ENCODE data around the gene ABI3BP. TPM values are rescaled to one million over a fixed set of nuclear protein-coding genes. Genes with fewer than 3 reads are reported as not detected.
"Not testable (repeated sequence)": the region's sequence is repeated elsewhere in the genome, so short reads cannot be mapped to it uniquely, and the experiment has no call there.

Gene ABI3BP
- total and polyA plus RNA-seq, 2 donors (not counting 1 experiment from before 2014, with no cell fraction given) = 4.8 to 62.9 TPM

DNA sequence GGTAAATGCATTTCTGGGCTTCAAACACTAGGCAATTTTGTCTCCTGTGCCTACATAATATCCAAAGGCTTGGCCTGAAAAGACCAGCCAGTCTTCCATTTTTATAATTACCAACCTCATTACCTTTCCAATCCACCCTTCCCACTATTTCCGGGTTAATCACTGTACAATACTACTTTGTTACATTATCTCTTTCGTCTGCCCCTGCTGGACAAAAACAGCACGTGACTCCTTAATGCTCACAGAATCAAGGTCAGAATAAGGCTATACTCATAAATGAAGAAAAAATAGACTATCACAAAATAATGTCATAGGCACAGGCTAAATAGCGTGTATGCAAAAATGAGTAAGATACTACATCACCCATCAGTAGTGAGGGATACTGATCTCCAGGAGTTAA is 40.1 kb downstream of the ABI3BP start:
- H3K27me3 ChIP-seq (ENCODE audit: control insufficient read depth, insufficient read depth, low read length) = no peaks in the 10 kb centered on the region
- H4K20me1 ChIP-seq (ENCODE audit: control insufficient read depth, extremely low read depth, insufficient read depth, low read length) = no peaks in the 10 kb centered on the region
- no peak overlapping the region for H2AFZ ChIP-seq (ENCODE audit: low read length)
- no peaks in the 10 kb centered on the region for H3K36me3 ChIP-seq (ENCODE audit: control insufficient read depth, insufficient read depth, low read length)
- no peaks in the 10 kb centered on the region for H3K9me3 ChIP-seq (ENCODE audit: control insufficient read depth, insufficient read depth, low read depth, low read length)
- TF ChIP-seq, protein P1, sequence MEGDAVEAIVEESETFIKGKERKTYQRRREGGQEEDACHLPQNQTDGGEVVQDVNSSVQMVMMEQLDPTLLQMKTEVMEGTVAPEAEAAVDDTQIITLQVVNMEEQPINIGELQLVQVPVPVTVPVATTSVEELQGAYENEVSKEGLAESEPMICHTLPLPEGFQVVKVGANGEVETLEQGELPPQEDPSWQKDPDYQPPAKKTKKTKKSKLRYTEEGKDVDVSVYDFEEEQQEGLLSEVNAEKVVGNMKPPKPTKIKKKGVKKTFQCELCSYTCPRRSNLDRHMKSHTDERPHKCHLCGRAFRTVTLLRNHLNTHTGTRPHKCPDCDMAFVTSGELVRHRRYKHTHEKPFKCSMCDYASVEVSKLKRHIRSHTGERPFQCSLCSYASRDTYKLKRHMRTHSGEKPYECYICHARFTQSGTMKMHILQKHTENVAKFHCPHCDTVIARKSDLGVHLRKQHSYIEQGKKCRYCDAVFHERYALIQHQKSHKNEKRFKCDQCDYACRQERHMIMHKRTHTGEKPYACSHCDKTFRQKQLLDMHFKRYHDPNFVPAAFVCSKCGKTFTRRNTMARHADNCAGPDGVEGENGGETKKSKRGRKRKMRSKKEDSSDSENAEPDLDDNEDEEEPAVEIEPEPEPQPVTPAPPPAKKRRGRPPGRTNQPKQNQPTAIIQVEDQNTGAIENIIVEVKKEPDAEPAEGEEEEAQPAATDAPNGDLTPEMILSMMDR (conservative IDR thresholded peaks at IDR 0.05 in 1 of 2, IDR thresholded peaks at IDR 0.05 in 1 of 2; ENCODE audit: low read depth in 1 of 2, low read length in 2 of 2) = no peak
- TF ChIP-seq EZH2 (IDR thresholded peaks at IDR 0.05; ENCODE audit: low read length, missing control alignments) = no peak
- no peaks in the 10 kb centered on the region for H3K79me2 ChIP-seq (ENCODE audit: control insufficient read depth, insufficient read depth, low read length)
- no peak overlapping the region for H3K27ac ChIP-seq (ENCODE audit: insufficient read depth, low read length)
- H3K4me3 ChIP-seq (replicated peaks in 1 of 4; ENCODE audit: control extremely low read depth in 1 of 4, insufficient read depth in 1 of 4, low read depth in 3 of 4, low read length in 4 of 4) = no peak overlapping the region
- DNase-seq (ENCODE audit: low read depth in 2 of 2) = no peak
- peaks cover 3% of the 10 kb centered on the region for H3K4me1 ChIP-seq (ENCODE audit: control insufficient read depth, extremely low read depth, insufficient read depth, low read length)
- H3K4me2 ChIP-seq (ENCODE audit: extremely low read depth, insufficient read depth, low read length) = no peak overlapping the region
- no peak overlapping the region for H3K9ac ChIP-seq (ENCODE audit: insufficient read depth, low read length)

DNA sequence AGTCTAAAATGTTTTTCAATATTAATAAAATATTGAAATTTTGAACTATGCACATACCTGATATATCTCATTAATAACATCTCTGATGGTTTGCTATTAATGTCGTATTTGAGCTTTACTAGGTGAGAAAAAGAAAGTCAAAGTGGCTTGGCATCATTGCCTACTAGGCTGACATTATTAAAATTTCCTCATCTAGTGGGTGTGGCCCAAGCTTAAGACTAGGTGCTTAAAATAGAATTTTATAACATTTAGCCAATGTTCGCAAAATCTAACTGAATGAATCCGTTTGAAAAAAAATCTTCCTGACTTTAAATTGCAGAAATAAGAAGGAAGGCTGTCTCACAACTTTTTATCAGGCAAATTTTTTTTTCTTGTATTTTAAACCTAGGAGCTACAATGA is 46.1 kb downstream of the ABI3BP start:
- Histone ChIP-seq H3K4me1 (ENCODE audit: control insufficient read depth, extremely low read depth, insufficient read depth, low read length) (no peaks in the 10 kb centered on the region), H3K27me3 (ENCODE audit: control insufficient read depth, insufficient read depth, low read length) (no peaks in the 10 kb centered on the region), H4K20me1 (ENCODE audit: control insufficient read depth, extremely low read depth, insufficient read depth, low read length) (no peaks in the 10 kb centered on the region), H3K27ac (ENCODE audit: insufficient read depth, low read length) (no peak overlapping the region), H3K79me2 (ENCODE audit: control insufficient read depth, insufficient read depth, low read length) (no peaks in the 10 kb centered on the region), H3K4me2 (ENCODE audit: extremely low read depth, insufficient read depth, low read length) (no peak overlapping the region), H3K4me3 (replicated peaks in 1 of 4; ENCODE audit: control extremely low read depth in 1 of 4, insufficient read depth in 1 of 4, low read depth in 3 of 4, low read length in 4 of 4) (no peak overlapping the region), H3K9ac (ENCODE audit: insufficient read depth, low read length) (no peak overlapping the region), H3K36me3 (ENCODE audit: control insufficient read depth, insufficient read depth, low read length) (no peaks in the 10 kb centered on the region), H3K9me3 (ENCODE audit: control insufficient read depth, insufficient read depth, low read depth, low read length) (no peaks in the 10 kb centered on the region), H2AFZ (ENCODE audit: low read length) (no peak overlapping the region)
- no peak for DNase-seq (ENCODE audit: low read depth in 2 of 2)
- TF ChIP-seq EZH2 (IDR thresholded peaks at IDR 0.05; ENCODE audit: low read length, missing control alignments) = no peak
- TF ChIP-seq, protein P1 (conservative IDR thresholded peaks at IDR 0.05 in 1 of 2, IDR thresholded peaks at IDR 0.05 in 1 of 2; ENCODE audit: low read depth in 1 of 2, low read length in 2 of 2) = no peak

DNA sequence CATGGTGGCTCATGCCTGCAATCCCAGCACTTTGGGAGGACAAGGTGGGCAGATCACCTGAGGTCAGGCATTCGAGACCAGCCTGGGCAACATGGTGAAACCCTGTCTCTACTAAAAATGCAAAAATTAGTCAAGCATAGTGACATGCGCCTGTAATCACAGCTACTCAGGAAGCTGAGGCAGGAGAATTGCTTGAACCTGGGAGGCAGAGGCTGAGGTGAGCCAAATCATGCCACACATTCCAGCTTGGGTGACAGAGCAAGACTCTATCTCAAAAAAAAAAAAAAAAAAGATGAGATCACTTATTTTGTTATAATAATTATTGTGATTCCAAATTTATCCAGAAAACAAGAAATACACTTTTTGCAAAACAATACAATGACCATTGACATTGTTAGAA is 47.1 kb downstream of the ABI3BP start:
- not testable (repeated sequence) for H3K27me3 ChIP-seq (ENCODE audit: control insufficient read depth, insufficient read depth, low read length); H3K4me3 ChIP-seq (replicated peaks in 1 of 4; ENCODE audit: control extremely low read depth in 1 of 4, insufficient read depth in 1 of 4, low read depth in 3 of 4, low read length in 4 of 4); H3K36me3 ChIP-seq (ENCODE audit: control insufficient read depth, insufficient read depth, low read length); H4K20me1 ChIP-seq (ENCODE audit: control insufficient read depth, extremely low read depth, insufficient read depth, low read length); H3K4me2 ChIP-seq (ENCODE audit: extremely low read depth, insufficient read depth, low read length); H3K9ac ChIP-seq (ENCODE audit: insufficient read depth, low read length); H3K79me2 ChIP-seq (ENCODE audit: control insufficient read depth, insufficient read depth, low read length); H3K9me3 ChIP-seq (ENCODE audit: control insufficient read depth, insufficient read depth, low read depth, low read length); H3K4me1 ChIP-seq (ENCODE audit: control insufficient read depth, extremely low read depth, insufficient read depth, low read length); H3K27ac ChIP-seq (ENCODE audit: insufficient read depth, low read length); DNase-seq (ENCODE audit: low read depth in 2 of 2); H2AFZ ChIP-seq (ENCODE audit: low read length)

Data from fibroblast of lung (primary cell).